ENCODE results near the gene LDHB.
"Not testable (repeated sequence)": the region's sequence is repeated elsewhere in the genome, so short reads cannot be mapped to it uniquely, and the experiment has no call there.

GRCh38 chr12:21645041-21645500 lies 12.6 kb downstream of the LDHB start:
- TF ChIP-seq CTCF (IDR thresholded peaks at IDR 0.05; ENCODE audit: insufficient read depth, low read length, poor library complexity, severe bottlenecking); EZH2phosphoT487 (conservative IDR thresholded peaks at IDR 0.05; ENCODE audit: low read length): not testable (repeated sequence)

Data from SU-DHL-6 (cell line).